Measurements from ENCODE around the gene SLC13A3.
A peak's percentile ranks its signal among the peaks of the same experiment; 100 is the strongest.

The SLC13A3 gene

GRCh38 chr20:46626758-46627157, 24.5 kb downstream of the SLC13A3 start:
- Histone ChIP-seq H3K9ac (ENCODE audit: low read depth, low read length) (no peak overlapping the region), H3K36me3 (ENCODE audit: insufficient read depth, low read depth, low read length) (no peaks in the 10 kb centered on the region), H3K4me3 (ENCODE audit: low read length) (no peak overlapping the region), H3K27ac (ENCODE audit: low read length) (no peak overlapping the region), H3K4me1 (ENCODE audit: insufficient read depth, low read length) (peaks cover 12% of the 10 kb centered on the region), H3K27me3 (ENCODE audit: insufficient read depth, low read length) (no peaks in the 10 kb centered on the region), H3K9me3 (ENCODE audit: insufficient read depth, low read depth, low read length) (no peaks in the 10 kb centered on the region)

GRCh38 chr20:46625875-46626373, 25.3 kb downstream of the SLC13A3 start:
- Histone ChIP-seq H3K9me3 (ENCODE audit: insufficient read depth, low read depth, low read length) (no peaks in the 10 kb centered on the region), H3K27me3 (ENCODE audit: insufficient read depth, low read length) (no peaks in the 10 kb centered on the region), H3K4me3 (ENCODE audit: low read length) (no peak overlapping the region), H3K4me1 (ENCODE audit: insufficient read depth, low read length) (peaks cover 8% of the 10 kb centered on the region; the same call in 1 of the 2 replicates), H3K36me3 (ENCODE audit: insufficient read depth, low read depth, low read length) (no peaks in the 10 kb centered on the region), H3K9ac (ENCODE audit: low read depth, low read length) (no peak overlapping the region), H3K27ac (ENCODE audit: low read length) (no peak overlapping the region)

- H3K9me3 ChIP-seq (ENCODE audit: insufficient read depth, low read depth, low read length) = no peaks in the 10 kb centered on the region
- H3K27ac ChIP-seq (ENCODE audit: low read length) = no peak overlapping the region
- no peak overlapping the region for H3K9ac ChIP-seq (ENCODE audit: low read depth, low read length)
- H3K27me3 ChIP-seq (ENCODE audit: insufficient read depth, low read length) = no peaks in the 10 kb centered on the region
- peaks cover 8% of the 10 kb centered on the region; the same call in 1 of the 2 replicates for H3K4me1 ChIP-seq (ENCODE audit: insufficient read depth, low read length)
- no peaks in the 10 kb centered on the region for H3K36me3 ChIP-seq (ENCODE audit: insufficient read depth, low read depth, low read length)
- no peak overlapping the region for H3K4me3 ChIP-seq (ENCODE audit: low read length)
Observed at GRCh38 chr20:46624946-46625345, 26.3 kb downstream of the SLC13A3 start.

- Histone ChIP-seq H3K27me3 (ENCODE audit: insufficient read depth, low read length) (no peaks in the 10 kb centered on the region), H3K27ac (ENCODE audit: low read length) (no peak overlapping the region)
Observed at GRCh38 chr20:46622165-46622564, 29.1 kb downstream of the SLC13A3 start.

GRCh38 chr20:46621492-46621891, 29.8 kb downstream of the SLC13A3 start:
- Histone ChIP-seq H3K4me3 (ENCODE audit: low read length) (peak overlapping the region; percentile 19; the same call in 1 of the 2 replicates), H3K9ac (ENCODE audit: low read depth, low read length) (no peak overlapping the region), H3K9me3 (ENCODE audit: insufficient read depth, low read depth, low read length) (no peaks in the 10 kb centered on the region), H3K4me1 (ENCODE audit: insufficient read depth, low read length) (peaks cover 5% of the 10 kb centered on the region; the same call in 1 of the 2 replicates), H3K36me3 (ENCODE audit: insufficient read depth, low read depth, low read length) (no peaks in the 10 kb centered on the region), H3K27me3 (ENCODE audit: insufficient read depth, low read length) (no peaks in the 10 kb centered on the region), H3K27ac (ENCODE audit: low read length) (no peak overlapping the region)

More at GRCh38 chr20:46622165-46622564, 29.1 kb downstream of the SLC13A3 start:
- H3K4me3 ChIP-seq (ENCODE audit: low read length) = peak overlapping the region; percentile 19; the same call in 1 of the 2 replicates
- H3K9me3 ChIP-seq (ENCODE audit: insufficient read depth, low read depth, low read length) = no peaks in the 10 kb centered on the region
- peaks cover 8% of the 10 kb centered on the region; the same call in 1 of the 2 replicates for H3K4me1 ChIP-seq (ENCODE audit: insufficient read depth, low read length)
- H3K36me3 ChIP-seq (ENCODE audit: insufficient read depth, low read depth, low read length) = no peaks in the 10 kb centered on the region
- H3K9ac ChIP-seq (ENCODE audit: low read depth, low read length) = no peak overlapping the region

- Histone ChIP-seq H3K9ac (ENCODE audit: low read depth, low read length) (no peak overlapping the region), H3K9me3 (ENCODE audit: insufficient read depth, low read depth, low read length) (no peaks in the 10 kb centered on the region), H3K4me3 (ENCODE audit: low read length) (no peak overlapping the region), H3K4me1 (ENCODE audit: insufficient read depth, low read length) (peaks cover 5% of the 10 kb centered on the region; the same call in 1 of the 2 replicates), H3K36me3 (ENCODE audit: insufficient read depth, low read depth, low read length) (no peaks in the 10 kb centered on the region), H3K27me3 (ENCODE audit: insufficient read depth, low read length) (no peaks in the 10 kb centered on the region), H3K27ac (ENCODE audit: low read length) (no peak overlapping the region)
Observed at GRCh38 chr20:46619445-46619844, 31.8 kb downstream of the SLC13A3 start.

GRCh38 chr20:46618316-46619100, 32.8 kb downstream of the SLC13A3 start:
- peaks cover 5% of the 10 kb centered on the region; the same call in 1 of the 2 replicates for H3K4me1 ChIP-seq (ENCODE audit: insufficient read depth, low read length)
- no peaks in the 10 kb centered on the region for H3K36me3 ChIP-seq (ENCODE audit: insufficient read depth, low read depth, low read length)
- no peaks in the 10 kb centered on the region for H3K9me3 ChIP-seq (ENCODE audit: insufficient read depth, low read depth, low read length)
- H3K4me3 ChIP-seq (ENCODE audit: low read length) = no peak overlapping the region
- H3K9ac ChIP-seq (ENCODE audit: low read depth, low read length) = no peak overlapping the region
- H3K27me3 ChIP-seq (ENCODE audit: insufficient read depth, low read length) = no peaks in the 10 kb centered on the region
- H3K27ac ChIP-seq (ENCODE audit: low read length) = no peak overlapping the region

GRCh38 chr20:46614503-46614902, 36.8 kb downstream of the SLC13A3 start:
- H3K27me3 ChIP-seq (ENCODE audit: insufficient read depth, low read length) = no peaks in the 10 kb centered on the region
- H3K4me3 ChIP-seq (ENCODE audit: low read length) = no peak overlapping the region
- no peaks in the 10 kb centered on the region for H3K4me1 ChIP-seq (ENCODE audit: insufficient read depth, low read length)
- H3K9ac ChIP-seq (ENCODE audit: low read depth, low read length) = no peak overlapping the region
- H3K9me3 ChIP-seq (ENCODE audit: insufficient read depth, low read depth, low read length) = no peaks in the 10 kb centered on the region
- H3K27ac ChIP-seq (ENCODE audit: low read length) = no peak overlapping the region
- H3K36me3 ChIP-seq (ENCODE audit: insufficient read depth, low read depth, low read length) = no peaks in the 10 kb centered on the region

GRCh38 chr20:46610145-46610544, 41.1 kb downstream of the SLC13A3 start:
- H3K9ac ChIP-seq (ENCODE audit: low read depth, low read length) = no peak overlapping the region
- no peaks in the 10 kb centered on the region for H3K9me3 ChIP-seq (ENCODE audit: insufficient read depth, low read depth, low read length)
- H3K27me3 ChIP-seq (ENCODE audit: insufficient read depth, low read length) = no peaks in the 10 kb centered on the region
- H3K27ac ChIP-seq (ENCODE audit: low read length) = no peak overlapping the region
- no peaks in the 10 kb centered on the region for H3K36me3 ChIP-seq (ENCODE audit: insufficient read depth, low read depth, low read length)
- no peak overlapping the region for H3K4me3 ChIP-seq (ENCODE audit: low read length)
- H3K4me1 ChIP-seq (ENCODE audit: insufficient read depth, low read length) = no peaks in the 10 kb centered on the region

GRCh38 chr20:46609043-46609442, 42.2 kb downstream of the SLC13A3 start:
- no peaks in the 10 kb centered on the region for H3K4me1 ChIP-seq (ENCODE audit: insufficient read depth, low read length)
- no peak overlapping the region for H3K9ac ChIP-seq (ENCODE audit: low read depth, low read length)
- no peak overlapping the region for H3K4me3 ChIP-seq (ENCODE audit: low read length)
- no peak overlapping the region for H3K27ac ChIP-seq (ENCODE audit: low read length)
- no peaks in the 10 kb centered on the region for H3K27me3 ChIP-seq (ENCODE audit: insufficient read depth, low read length)
- H3K9me3 ChIP-seq (ENCODE audit: insufficient read depth, low read depth, low read length) = no peaks in the 10 kb centered on the region
- no peaks in the 10 kb centered on the region for H3K36me3 ChIP-seq (ENCODE audit: insufficient read depth, low read depth, low read length)

GRCh38 chr20:46607849-46608497, 43.3 kb downstream of the SLC13A3 start:
- no peak overlapping the region for H3K9ac ChIP-seq (ENCODE audit: low read depth, low read length)
- no peaks in the 10 kb centered on the region for H3K36me3 ChIP-seq (ENCODE audit: insufficient read depth, low read depth, low read length)
- no peaks in the 10 kb centered on the region for H3K27me3 ChIP-seq (ENCODE audit: insufficient read depth, low read length)
- H3K4me1 ChIP-seq (ENCODE audit: insufficient read depth, low read length) = no peaks in the 10 kb centered on the region
- H3K27ac ChIP-seq (ENCODE audit: low read length) = no peak overlapping the region
- H3K4me3 ChIP-seq (ENCODE audit: low read length) = no peak overlapping the region
- no peaks in the 10 kb centered on the region for H3K9me3 ChIP-seq (ENCODE audit: insufficient read depth, low read depth, low read length)
